Upper lobe of left lung (tissue), 6 donors: ENCODE data around the gene LYPD4. TPM values are rescaled to one million over a fixed set of nuclear protein-coding genes. Genes with fewer than 3 reads are reported as not detected.
"Not testable (repeated sequence)": the region's sequence is repeated elsewhere in the genome, so short reads cannot be mapped to it uniquely, and the experiment has no call there.

Source experiments
- ATAC-seq, 2 donors: fragments of 200-7000 bp; cut with Tn5 transposase; one replicate each; pipeline ENCODE4 v1.9.1; 2022; ENCODE audit warnings: mild to moderate bottlenecking in 2 of 2, moderate library complexity in 2 of 2; ENCODE audit not compliant: low FRiP score in 2 of 2
- DNase-seq, 2 donors: peaks; one replicate each; pipeline ENCODE4 v3.0.0-alpha.2; 2019 to 2020
- H3K27ac ChIP-seq, 4 donors: fragments of 200-600 bp; sonication (generic); one replicate each; pipeline ENCODE4 v1.5.1; 2016 to 2019
- H3K27me3 ChIP-seq, 4 donors: fragments of 200-600 bp; sonication (generic); one replicate each; pipeline ENCODE4 v1.5.1; 2017 to 2019
- H3K36me3 ChIP-seq, 4 donors: fragments of 200-600 bp; sonication (generic); one replicate each; pipeline ENCODE4 v1.5.1; 2016 to 2019
- H3K4me1 ChIP-seq, 4 donors: fragments of 200-600 bp; sonication (generic); one replicate each; pipeline ENCODE4 v1.5.1; 2018 to 2019
- H3K4me3 ChIP-seq, 4 donors: fragments of 200-600 bp; sonication (generic); one replicate each; pipeline ENCODE4 v1.5.1; 2017 to 2019; ENCODE audit warnings: mild to moderate bottlenecking in 2 of 4, moderate library complexity in 1 of 4
- H3K9me3 ChIP-seq, 4 donors: fragments of 200-600 bp; sonication (generic); one replicate each; pipeline ENCODE4 v1.5.1; 2018 to 2019
- EP300 ChIP-seq, 4 donors: sonication (generic); formaldehyde crosslinking; IDR thresholded peaks; one replicate each; pipeline ENCODE4 v1.5.1; 2017; ENCODE audit warnings: antibody characterized with exemption in 4 of 4, control low read depth in 2 of 4
- POLR2A ChIP-seq, 4 donors: fragments of 450-650 bp; IDR thresholded peaks; one replicate each; pipeline ENCODE4 v1.5.1; 2016 to 2017; ENCODE audit warnings: antibody characterized with exemption in 4 of 4, mild to moderate bottlenecking in 2 of 4
- POLR2AphosphoS5 ChIP-seq, 2 donors: sonication (generic); formaldehyde crosslinking; IDR thresholded peaks; one replicate each; pipeline ENCODE4 v1.5.1; 2017; ENCODE audit warnings: antibody characterized with exemption in 2 of 2
- WGBS, 2 donors: methylation state at CpG; one replicate each; pipeline ENCODE4 v1.1.5; 2017 to 2018; 5-methylcytosine and 5-hydroxymethylcytosine counted together
- small RNA-seq, 4 donors: library from RNA; depleted of rRNA; stranded (forward); fragments of <200 nt; gene quantifications; one replicate each; pipeline ENCODE3, GENCODE V24; 2016
- total RNA-seq, 6 donors: library from RNA; depleted of rRNA in 4 of 6; stranded (reverse); fragments of >200 nt in 4 of 6; gene quantifications; one replicate each; pipeline versions ENCODE4 v1.1.0 to v1.2.1, GENCODE V29; 2016 to 2021
- TF ChIP-seq, protein P1 (sequence below), 6 experiments: fragments of 450-650 bp in 4 of 6; fragments of 200-600 bp in 2 of 6; sonication (generic) in 2 of 6; IDR thresholded peaks; one replicate each; pipeline ENCODE4 v1.5.1; 2016 to 2019; ENCODE audit warnings: antibody characterized with exemption in 6 of 6
- donor health status: DM: no; HTN: no; CAD: no; lungs with moderate emphysema.
- donor health status: DM: no; HTN: yes; CAD: no; lungs with severe emphysema.

Gene LYPD4
- total RNA-seq, 6 donors from 2014 or later, result not detected

DNA sequence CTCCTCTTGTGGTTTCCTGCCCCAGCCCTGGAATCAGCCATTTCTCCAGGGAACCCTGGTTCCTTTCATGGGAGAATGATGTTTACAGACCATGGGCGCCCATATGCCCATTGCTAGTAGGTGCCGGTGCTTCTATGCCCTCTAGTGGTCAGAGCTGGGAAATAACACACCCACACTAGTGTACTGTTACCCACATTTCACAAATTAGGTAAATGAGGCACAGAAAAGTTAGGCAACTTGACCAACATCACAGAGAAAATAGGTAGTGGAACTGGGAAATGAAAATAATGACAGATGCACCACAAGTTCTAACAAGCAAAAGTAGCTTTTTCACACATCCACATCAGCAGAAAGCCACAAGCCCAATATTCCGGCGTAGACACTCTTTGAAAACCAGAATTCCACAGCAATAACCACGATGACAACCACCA lies 49.4 kb downstream of the LYPD4 start:
- Histone ChIP-seq H3K36me3 (no peaks in the 10 kb centered on the region), H3K4me1 (peaks cover 0 to 14% (median 2%) of the 10 kb centered on the region in 4 donors), H3K4me3 (no peak overlapping the region), H3K9me3 (no peaks in the 10 kb centered on the region), H3K27ac (peak overlapping the region in 2 of 4 donors; percentile 14 to 17), H3K27me3 (no peaks in the 10 kb centered on the region)
- 38 to 42% methylated on average over 5 of the region's 5 CpGs for WGBS, 2 donors
- DNase-seq (peak in 1 of 2 donors; percentile 75), ATAC-seq (peak; percentile 73 to 86)
- TF ChIP-seq, protein P1, sequence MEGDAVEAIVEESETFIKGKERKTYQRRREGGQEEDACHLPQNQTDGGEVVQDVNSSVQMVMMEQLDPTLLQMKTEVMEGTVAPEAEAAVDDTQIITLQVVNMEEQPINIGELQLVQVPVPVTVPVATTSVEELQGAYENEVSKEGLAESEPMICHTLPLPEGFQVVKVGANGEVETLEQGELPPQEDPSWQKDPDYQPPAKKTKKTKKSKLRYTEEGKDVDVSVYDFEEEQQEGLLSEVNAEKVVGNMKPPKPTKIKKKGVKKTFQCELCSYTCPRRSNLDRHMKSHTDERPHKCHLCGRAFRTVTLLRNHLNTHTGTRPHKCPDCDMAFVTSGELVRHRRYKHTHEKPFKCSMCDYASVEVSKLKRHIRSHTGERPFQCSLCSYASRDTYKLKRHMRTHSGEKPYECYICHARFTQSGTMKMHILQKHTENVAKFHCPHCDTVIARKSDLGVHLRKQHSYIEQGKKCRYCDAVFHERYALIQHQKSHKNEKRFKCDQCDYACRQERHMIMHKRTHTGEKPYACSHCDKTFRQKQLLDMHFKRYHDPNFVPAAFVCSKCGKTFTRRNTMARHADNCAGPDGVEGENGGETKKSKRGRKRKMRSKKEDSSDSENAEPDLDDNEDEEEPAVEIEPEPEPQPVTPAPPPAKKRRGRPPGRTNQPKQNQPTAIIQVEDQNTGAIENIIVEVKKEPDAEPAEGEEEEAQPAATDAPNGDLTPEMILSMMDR (IDR thresholded peaks at IDR 0.05), result peak; percentile 63 to 84 (median 78)
- no peak for TF ChIP-seq POLR2AphosphoS5 (IDR thresholded peaks at IDR 0.05)

DNA sequence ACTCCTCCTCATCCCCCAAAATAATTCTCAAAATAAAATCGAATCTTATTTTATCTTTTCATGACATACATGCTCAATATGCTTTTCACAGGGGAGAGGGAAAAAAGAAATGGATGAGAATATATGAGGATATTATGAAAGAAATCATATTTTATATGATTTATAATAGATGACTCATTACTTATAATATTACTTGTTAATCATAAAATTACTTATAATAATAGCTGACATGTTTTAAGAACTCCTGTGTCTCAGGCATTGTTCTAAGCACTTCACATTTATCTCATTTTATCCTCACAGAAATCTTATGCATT lies 51.1 kb downstream of the LYPD4 start:
- H3K4me1 ChIP-seq, result peaks cover 0 to 14% (median 2%) of the 10 kb centered on the region in 4 donors
- no peaks in the 10 kb centered on the region for H3K27me3 ChIP-seq
- TF ChIP-seq, protein P1 (IDR thresholded peaks at IDR 0.05), result no peak
- no peak for TF ChIP-seq EP300 (IDR thresholded peaks at IDR 0.05)
- TF ChIP-seq POLR2A (IDR thresholded peaks at IDR 0.05), result no peak
- TF ChIP-seq POLR2AphosphoS5 (IDR thresholded peaks at IDR 0.05), result no peak
- H3K36me3 ChIP-seq, result no peaks in the 10 kb centered on the region
- DNase-seq (no peak), ATAC-seq (no peak)
- peak overlapping the region in 2 of 4 donors; percentile 26 to 76 for H3K27ac ChIP-seq
- H3K9me3 ChIP-seq, result no peaks in the 10 kb centered on the region
- 0% methylated on average over 1 of the region's 1 CpG for WGBS, 2 donors
- H3K4me3 ChIP-seq, result no peak overlapping the region

DNA sequence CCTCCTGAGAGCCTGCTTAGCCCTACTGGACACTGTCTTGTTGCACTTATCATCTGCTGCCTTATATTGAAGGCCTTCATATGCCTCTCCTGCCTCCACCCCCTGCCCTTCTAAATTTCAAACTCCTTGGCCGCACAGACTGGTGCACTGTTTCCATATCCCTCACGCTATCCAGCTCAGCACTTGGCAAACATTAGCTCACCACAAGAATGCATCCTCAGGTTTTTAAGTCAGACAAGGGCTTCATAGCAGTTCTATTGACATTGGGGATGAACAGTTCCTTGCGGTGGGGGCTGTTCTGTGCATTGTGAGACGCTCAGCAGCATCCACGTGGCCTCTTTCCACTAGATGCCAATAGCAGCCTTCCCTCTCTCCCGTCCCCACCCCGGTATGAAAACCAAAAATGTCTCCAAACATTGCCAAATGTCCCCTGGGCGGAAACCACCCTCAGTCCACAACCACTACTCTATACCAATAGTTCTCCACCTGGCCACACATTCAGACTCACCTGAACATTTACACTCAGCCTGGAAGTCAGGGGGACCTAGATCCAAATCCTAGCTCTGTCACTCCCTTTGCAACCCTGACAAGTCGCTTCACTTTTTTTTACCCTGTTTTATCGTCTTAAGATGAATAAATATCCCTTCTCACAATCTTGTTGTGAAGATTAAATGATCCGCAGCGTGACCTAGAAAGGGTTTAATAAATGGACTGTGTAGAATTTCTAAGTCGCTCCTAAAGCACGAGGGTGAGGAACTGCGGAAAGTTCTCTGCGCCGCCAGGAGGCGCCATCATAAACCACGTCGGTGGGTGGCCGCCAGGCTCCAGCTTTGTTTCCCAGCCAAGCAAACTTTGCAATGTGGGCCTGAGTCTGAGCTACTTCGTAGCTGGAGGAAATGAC lies 51.7 kb downstream of the LYPD4 start:
- DNase-seq (peak in 1 of 2 donors; percentile 77), ATAC-seq (peak; percentile 59 to 84)
- H3K27me3 ChIP-seq, result no peaks in the 10 kb centered on the region
- H3K4me3 ChIP-seq, result no peak overlapping the region
- no peaks in the 10 kb centered on the region for H3K36me3 ChIP-seq
- H3K27ac ChIP-seq, result peak overlapping the region; percentile 7 to 76 (median 26)
- WGBS, 2 donors, result 24 to 30% methylated on average over 20 to 22 of the region's 22 CpGs
- no peaks in the 10 kb centered on the region for H3K9me3 ChIP-seq
- no peak for TF ChIP-seq POLR2AphosphoS5 (IDR thresholded peaks at IDR 0.05)
- TF ChIP-seq, protein P1 (IDR thresholded peaks at IDR 0.05), result peak; percentile 32 to 68 (median 54)
- TF ChIP-seq POLR2A (IDR thresholded peaks at IDR 0.05), result no peak
- peaks cover 0 to 14% (median 2%) of the 10 kb centered on the region in 4 donors for H3K4me1 ChIP-seq

DNA sequence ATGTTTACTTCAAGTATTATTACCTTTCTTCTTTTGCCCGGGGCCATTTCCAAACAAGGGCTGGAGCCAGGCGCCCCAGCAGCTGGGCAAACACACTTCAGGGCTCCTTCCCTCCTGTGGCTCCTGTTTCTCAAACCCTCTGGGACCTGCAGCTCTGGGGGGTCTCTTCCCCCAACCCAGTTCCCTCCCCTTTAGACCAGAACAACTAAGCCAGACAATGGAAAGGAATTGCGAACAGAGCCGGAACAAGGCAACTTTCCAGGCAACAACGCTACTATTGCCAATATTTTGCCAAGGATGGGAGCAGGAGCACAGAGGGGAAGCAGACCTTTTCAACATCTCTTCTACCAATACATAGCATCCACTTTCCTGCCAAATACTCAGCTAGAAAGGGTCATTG lies 55.4 kb downstream of the LYPD4 start:
- peak overlapping the region in 1 of 4 donors; percentile 64 for H3K27ac ChIP-seq
- not testable (repeated sequence) for ATAC-seq, H3K9me3 ChIP-seq, H3K4me3 ChIP-seq, DNase-seq, H3K36me3 ChIP-seq, H3K27me3 ChIP-seq
- peaks cover 14 to 31% (median 21%) of the 10 kb centered on the region in 4 donors for H3K4me1 ChIP-seq
- 63 to 76% methylated on average over 4 to 5 of the region's 5 CpGs for WGBS, 2 donors

DNA sequence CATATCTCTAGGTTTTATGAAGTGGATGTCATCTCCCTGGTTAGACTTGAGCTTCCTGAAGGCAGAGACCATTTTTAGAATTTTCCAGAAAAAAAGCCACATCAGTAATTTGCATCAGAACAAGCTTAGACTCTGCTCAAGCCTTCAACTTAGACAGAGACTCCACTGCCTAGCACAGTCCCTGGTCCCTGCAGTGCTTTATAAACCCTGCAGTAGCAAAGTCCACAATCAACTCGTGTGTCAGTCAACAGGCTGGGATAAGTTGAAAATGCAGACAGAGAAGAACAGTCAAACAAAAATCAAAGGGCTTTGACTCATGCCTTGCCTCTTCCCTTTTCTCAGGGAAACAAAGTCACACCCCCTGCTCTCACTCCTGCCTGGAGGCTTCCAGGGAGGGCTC lies 56.0 kb downstream of the LYPD4 start:
- WGBS, 2 donors, result no CpG with 5 or more reads among the region's 1 CpG
- DNase-seq, H3K36me3 ChIP-seq, ATAC-seq, H3K27ac ChIP-seq, H3K9me3 ChIP-seq, H3K4me3 ChIP-seq, H3K27me3 ChIP-seq: not testable (repeated sequence)
- peaks cover 14 to 31% (median 21%) of the 10 kb centered on the region in 4 donors for H3K4me1 ChIP-seq

Small RNAs within 50 kb of the gene (small RNA-seq; reads per million reads assigned to genes)
- gene MIR6797, result 0 to 0.55 (median 0) reads per million in 4 donors

Other genes starting within 250 kb of the LYPD4 start
- 1 to 10 TPM; 1.7 to 8.6 (median 5.0) TPM for gene CEACAM4, start 217.6 kb downstream of the LYPD4 start, total RNA-seq
- gene CEACAM7, start 156.4 kb downstream of the LYPD4 start, total RNA-seq, result under 1 TPM in 3 of 6 donors, not detected in 3; 0.23 to 0.30 (median 0.27) TPM
- gene CEACAM5, start 136.1 kb downstream of the LYPD4 start, total RNA-seq, result 10 to 100 TPM in 4 of 6 donors, 1 to 10 TPM in 2; 5.5 to 55.2 (median 23.8) TPM
- 100 to 1,000 TPM; 140 to 651 (median 539) TPM for gene CEACAM6, start 89.2 kb downstream of the LYPD4 start, total RNA-seq
- 1 to 10 TPM in 5 of 6 donors, not detected in 1; 1.4 to 6.0 (median 2.7) TPM for gene CEACAM3, start 48.1 kb downstream of the LYPD4 start, total RNA-seq
- not detected for gene DMRTC2, start 359 bp upstream of the LYPD4 start, total RNA-seq
- 1,000 to 10,000 TPM in 5 of 6 donors, 100 to 1,000 TPM in 1; 677 to 2,013 (median 1,382) TPM for gene RPS19, start 15.6 kb upstream of the LYPD4 start, total RNA-seq
- gene CD79A, start 32.6 kb upstream of the LYPD4 start, total RNA-seq, result 1 to 10 TPM in 4 of 6 donors, under 1 TPM in 1, not detected in 1; 0.76 to 4.7 (median 4.1) TPM
- 100 to 1,000 TPM; 115 to 731 (median 233) TPM for gene ARHGEF1, start 38.5 kb upstream of the LYPD4 start, total RNA-seq
- gene ERFL, start 83.8 kb upstream of the LYPD4 start, total RNA-seq, result 1 to 10 TPM in 2 of 6 donors, under 1 TPM in 3, not detected in 1; 0.20 to 6.3 (median 0.49) TPM
- gene RABAC1, start 114.6 kb upstream of the LYPD4 start, total RNA-seq, result 100 to 1,000 TPM in 5 of 6 donors, 10 to 100 TPM in 1; 59.7 to 222 (median 163) TPM
- under 1 TPM in 4 of 6 donors, not detected in 2; under 0.01 to 0.51 (median 0.15) TPM for gene ATP1A3, start 149.5 kb upstream of the LYPD4 start, total RNA-seq
- gene GRIK5, start 225.5 kb upstream of the LYPD4 start, total RNA-seq, result 1 to 10 TPM in 2 of 6 donors, under 1 TPM in 3, not detected in 1; 0.15 to 2.7 (median 0.54) TPM
- gene ZNF574, start 231.5 kb upstream of the LYPD4 start, total RNA-seq, result 10 to 100 TPM in 4 of 6 donors, 1 to 10 TPM in 2; 9.2 to 26.4 (median 13.3) TPM